Left lobe of liver (tissue), 2 donors: Measurements from ENCODE around the gene SYPL1. TPM values are rescaled to one million over a fixed set of nuclear protein-coding genes. Genes with fewer than 3 reads are reported as not detected.
A peak's percentile ranks its signal among the peaks of the same experiment; 100 is the strongest.

Source experiments
- ATAC-seq: fragments of 200-7000 bp; cut with Tn5 transposase; one replicate; pipeline ENCODE4 v1.9.1; 2020; ENCODE audit warnings: mild to moderate bottlenecking, moderate library complexity
- DNase-seq: peaks from one replicate; pipeline ENCODE4 v3.0.0-alpha.2; 2020; ENCODE audit warnings: low spot score
- total RNA-seq: library from RNA; stranded (reverse); gene quantifications from one replicate; pipeline ENCODE4 v1.2.1, GENCODE V29; 2021
- donor health status: DM: no; HTN: no; CAD: no; lungs with moderate emphysema.
- donor health status: DM: no; HTN: yes; CAD: no.

Gene SYPL1
- total RNA-seq, 1 donor from 2014 or later = 22.7 TPM

- no peak for ATAC-seq
- DNase-seq = no peak
Observed at GRCh38 chr7:106122713-106123112, 10.6 kb upstream of the SYPL1 start.

- no peak for DNase-seq
Observed at GRCh38 chr7:106121189-106121810, 9.2 kb upstream of the SYPL1 start.

GRCh38 chr7:106120500-106120899 is 8.4 kb upstream of the SYPL1 start:
- ATAC-seq = no peak

More at GRCh38 chr7:106121189-106121810, 9.2 kb upstream of the SYPL1 start:
- ATAC-seq = no peak

GRCh38 chr7:106119719-106120118 is 7.6 kb upstream of the SYPL1 start:
- no peak for ATAC-seq
- no peak for DNase-seq

More at GRCh38 chr7:106120500-106120899, 8.4 kb upstream of the SYPL1 start:
- DNase-seq = no peak

- ATAC-seq (no peak), DNase-seq (no peak)
Observed at GRCh38 chr7:106117786-106118544, 5.9 kb upstream of the SYPL1 start.

- ATAC-seq (no peak), DNase-seq (no peak)
Observed at GRCh38 chr7:106116161-106116704, 4.1 kb upstream of the SYPL1 start.

GRCh38 chr7:106114716-106115383 is 2.7 kb upstream of the SYPL1 start:
- no peak for ATAC-seq
- no peak for DNase-seq

- ATAC-seq = no peak
- no peak for DNase-seq
Observed at GRCh38 chr7:106112972-106113421, 885 bp upstream of the SYPL1 start.

- peak; percentile 86 for DNase-seq
- ATAC-seq = peak; percentile 83
Observed at GRCh38 chr7:106111655-106112117, 426 bp downstream of the SYPL1 start.

- no peak for DNase-seq
- ATAC-seq = no peak
Observed at GRCh38 chr7:106110885-106111654, 1.0 kb downstream of the SYPL1 start.

- ATAC-seq (no peak), DNase-seq (no peak)
Observed at GRCh38 chr7:106110238-106110560, 1.9 kb downstream of the SYPL1 start.

- DNase-seq (no peak), ATAC-seq (no peak)
Observed at GRCh38 chr7:106109521-106110237, 2.4 kb downstream of the SYPL1 start.

GRCh38 chr7:106108991-106109390 is 3.1 kb downstream of the SYPL1 start:
- ATAC-seq (no peak), DNase-seq (no peak)

GRCh38 chr7:106104721-106105260 is 7.3 kb downstream of the SYPL1 start:
- ATAC-seq (no peak), DNase-seq (no peak)

- no peak for DNase-seq
- no peak for ATAC-seq
Observed at GRCh38 chr7:106102387-106102966, 9.6 kb downstream of the SYPL1 start.

- DNase-seq = no peak
- ATAC-seq = no peak
Observed at GRCh38 chr7:106101726-106102125, 10.4 kb downstream of the SYPL1 start.

GRCh38 chr7:106100863-106101629 is 11.1 kb downstream of the SYPL1 start:
- ATAC-seq (peak; percentile 42), DNase-seq (no peak)

GRCh38 chr7:106099539-106099938 is 12.6 kb downstream of the SYPL1 start:
- DNase-seq = no peak
- no peak for ATAC-seq

GRCh38 chr7:106098889-106099288 is 13.2 kb downstream of the SYPL1 start:
- DNase-seq = no peak
- no peak for ATAC-seq
